H1 (cell line): ENCODE results near the gene MEFV. TPM values are rescaled to one million over a fixed set of nuclear protein-coding genes. Genes with fewer than 3 reads are reported as not detected.

ENCODE experiments used
- CTCF ChIA-PET: fragments of 300-600 bp; sonication (Branson Sonifier 250); formaldehyde crosslinking; loops from one replicate; lab custom pipeline; 2021; ENCODE audit not compliant: partially characterized antibody; lab: Charles Lee
- POLR2A ChIA-PET: fragments of 300-600 bp; sonication (Branson Sonifier 250); formaldehyde crosslinking; loops from one replicate; lab custom pipeline; 2021; ENCODE audit warnings: inconsistent platforms; ENCODE audit not compliant: partially characterized antibody; lab: Charles Lee
- DNase-seq, 2 experiments: peaks; one replicate each; pipeline versions ENCODE4 v3.0.0 to v3.0.0-alpha.2; 2010 to 2022; ENCODE audit warnings: low spot score in 2 of 2, low read depth in 1 of 2, mixed read lengths in 1 of 2
- FAIRE-seq: peaks from 2 replicates; lab custom pipeline; 2011; peaks lifted over from hg19 to GRCh38; lab: Jason Lieb, UNC
- H2AFZ ChIP-seq: 2 replicates; pipeline ENCODE4 v1.8.1; 2012; ENCODE audit warnings: low read length, inconsistent platforms
- H2AK5ac ChIP-seq: 2 replicates; pipeline ENCODE4 v1.6.1; 2013; ENCODE audit warnings: low read depth, low read length
- H2BK120ac ChIP-seq: replicated peaks from 2 replicates; pipeline ENCODE3; 2013; ENCODE audit warnings: low read depth, low read length, inconsistent platforms
- H2BK12ac ChIP-seq: 2 replicates; pipeline ENCODE4 v1.6.1; 2013; ENCODE audit warnings: low read depth, low read length
- H2BK15ac ChIP-seq: 2 replicates; pipeline ENCODE4 v1.6.1; 2013; ENCODE audit warnings: low read length
- H2BK20ac ChIP-seq: 2 replicates; pipeline ENCODE4 v1.6.1; 2013; ENCODE audit warnings: low read length
- H2BK5ac ChIP-seq: 2 replicates; pipeline ENCODE4 v1.6.1; 2013; ENCODE audit warnings: low read depth, low read length
- H3K14ac ChIP-seq: 2 replicates; pipeline ENCODE4 v1.6.1; 2013; ENCODE audit warnings: inconsistent platforms; ENCODE audit not compliant: insufficient read length
- H3K18ac ChIP-seq: 2 replicates; pipeline ENCODE4 v1.6.1; 2013; ENCODE audit warnings: low read length; ENCODE audit errors: extremely low read depth
- H3K23ac ChIP-seq: 2 replicates; pipeline ENCODE4 v1.6.1; 2013; ENCODE audit warnings: inconsistent platforms; ENCODE audit not compliant: insufficient read length
- H3K23me2 ChIP-seq: 2 replicates; pipeline ENCODE4 v1.6.1; 2013; ENCODE audit warnings: low read depth, low read length
- H3K27ac ChIP-seq: 2 replicates; pipeline ENCODE4 v1.6.1; 2011; ENCODE audit warnings: low read depth, low read length, inconsistent platforms
- H3K27me3 ChIP-seq, 4 experiments: replicated peaks in 1 of 4; 1 replicate in 1 of 4; 2 replicates in 3 of 4; pipeline versions ENCODE4 v1.6.1 to v1.8.1; 2011 to 2013; ENCODE audit warnings: low read length in 3 of 4, mild to moderate bottlenecking in 3 of 4, inconsistent platforms in 2 of 4, mixed read lengths in 2 of 4, moderate library complexity in 1 of 4; ENCODE audit not compliant: control insufficient read depth in 3 of 4, insufficient read depth in 3 of 4; ENCODE audit errors: extremely low read depth in 1 of 4
- H3K36me3 ChIP-seq, 4 experiments: 2 replicates each; pipeline versions ENCODE4 v1.6.1 to v1.8.1; 2011 to 2013; ENCODE audit warnings: mild to moderate bottlenecking in 4 of 4, low read length in 3 of 4, moderate library complexity in 2 of 4, control low read depth in 1 of 4, inconsistent platforms in 1 of 4; ENCODE audit not compliant: insufficient read depth in 4 of 4, control insufficient read depth in 2 of 4
- H3K4ac ChIP-seq: replicated peaks from 2 replicates; pipeline ENCODE3; 2013; ENCODE audit warnings: low read length, low read depth, mixed read lengths, inconsistent platforms; ENCODE audit not compliant: insufficient read length
- H3K4me1 ChIP-seq, 4 experiments: replicated peaks in 1 of 4; 1 replicate in 1 of 4; 2 replicates in 3 of 4; pipeline versions ENCODE4 v1.6.1 to v1.8.1; 2011 to 2013; ENCODE audit warnings: low read length in 3 of 4, inconsistent platforms in 2 of 4, mixed read lengths in 1 of 4; ENCODE audit not compliant: insufficient read depth in 4 of 4, control insufficient read depth in 3 of 4
- H3K4me2 ChIP-seq, 2 experiments: 2 replicates each; pipeline versions ENCODE4 v1.6.1 to v1.8.1; 2011 to 2013; ENCODE audit warnings: low read depth in 2 of 2, low read length in 2 of 2, control low read depth in 1 of 2, inconsistent platforms in 1 of 2, mild to moderate bottlenecking in 1 of 2; ENCODE audit not compliant: insufficient read depth in 1 of 2
- H3K4me3 ChIP-seq, 4 experiments: fragments of 200-600, 300-600 bp in 1 of 4; sonication (generic), shearing (Covaris generic), sonication (Bioruptor Twin) in 1 of 4; 2 replicates each; pipeline versions ENCODE4 v1.5.1 to v1.8.1; 2011 to 2016; ENCODE audit warnings: low read length in 4 of 4, low read depth in 3 of 4, control low read depth in 2 of 4, inconsistent platforms in 2 of 4, mild to moderate bottlenecking in 2 of 4, mixed read lengths in 1 of 4, moderate library complexity in 1 of 4; ENCODE audit not compliant: insufficient read depth in 2 of 4; ENCODE audit errors: extremely low read depth in 1 of 4
- H3K56ac ChIP-seq: replicated peaks from 2 replicates; pipeline ENCODE3; 2013; ENCODE audit warnings: low read depth, mild to moderate bottlenecking, mixed read lengths, low read length, inconsistent platforms; ENCODE audit not compliant: insufficient read length
- H3K79me1 ChIP-seq: 2 replicates; pipeline ENCODE4 v1.6.1; 2013; ENCODE audit warnings: low read depth, low read length, control low read depth
- H3K79me2 ChIP-seq, 2 experiments: 2 replicates each; pipeline versions ENCODE4 v1.6.1 to v1.8.1; 2012 to 2013; ENCODE audit warnings: low read length in 2 of 2, mild to moderate bottlenecking in 2 of 2, inconsistent platforms in 1 of 2; ENCODE audit not compliant: insufficient read depth in 2 of 2, control insufficient read depth in 1 of 2
- H3K9ac ChIP-seq, 4 experiments: replicated peaks in 1 of 4; 1 replicate in 1 of 4; 2 replicates in 3 of 4; pipeline versions ENCODE4 v1.6.1 to v1.8.1; 2011 to 2013; ENCODE audit warnings: low read depth in 3 of 4, low read length in 3 of 4, control low read depth in 2 of 4, mild to moderate bottlenecking in 2 of 4, moderate library complexity in 2 of 4, inconsistent platforms in 1 of 4; ENCODE audit errors: extremely low read depth in 1 of 4
- H3K9me3 ChIP-seq, 2 experiments: 2 replicates each; pipeline versions ENCODE4 v1.6.1 to v1.8.1; 2012 to 2013; ENCODE audit warnings: mild to moderate bottlenecking in 2 of 2, moderate library complexity in 2 of 2, control low read depth in 1 of 2, inconsistent platforms in 1 of 2, low read depth in 1 of 2, low read length in 1 of 2, mixed read lengths in 1 of 2; ENCODE audit not compliant: insufficient read depth in 2 of 2
- H4K20me1 ChIP-seq, 2 experiments: replicated peaks in 1 of 2; 2 replicates each; pipeline versions ENCODE3 to v1.8.1; 2011 to 2013; ENCODE audit warnings: inconsistent platforms in 2 of 2, low read length in 2 of 2, mild to moderate bottlenecking in 1 of 2; ENCODE audit not compliant: insufficient read depth in 2 of 2, control insufficient read depth in 1 of 2
- H4K5ac ChIP-seq: 2 replicates; pipeline ENCODE4 v1.6.1; 2013; ENCODE audit warnings: low read length, low read depth, mixed read lengths, inconsistent platforms; ENCODE audit not compliant: insufficient read length
- H4K8ac ChIP-seq: 2 replicates; pipeline ENCODE4 v1.8.0; 2013; ENCODE audit warnings: mild to moderate bottlenecking, moderate library complexity, low read length, inconsistent platforms; ENCODE audit not compliant: insufficient read depth; ENCODE audit errors: extremely low read depth
- H4K91ac ChIP-seq: replicated peaks from 2 replicates; pipeline ENCODE3; 2013; ENCODE audit warnings: low read length, mixed read lengths, inconsistent platforms; ENCODE audit not compliant: insufficient read length
- CBX5 ChIP-seq: fragments of 300-800, 300-1000 bp; sonication (generic); IDR thresholded peaks from 2 replicates; pipeline ENCODE4 v1.7.1; 2016; ENCODE audit warnings: antibody characterized with exemption, low read length, low read depth
- RBBP5 ChIP-seq: IDR thresholded peaks from 2 replicates; pipeline ENCODE4 v1.7.1; 2012; ENCODE audit warnings: low read depth, mild to moderate bottlenecking, inconsistent platforms, low read length, moderate library complexity, borderline replicate concordance
- RFX5 ChIP-seq: IDR thresholded peaks from 2 replicates; pipeline ENCODE4 v1.6.1; 2011; ENCODE audit warnings: low read depth, low read length, improper control_type of control experiment, borderline replicate concordance
- SIRT6 ChIP-seq: IDR thresholded peaks from one replicate; pipeline ENCODE4 v1.7.1; 2012; ENCODE audit warnings: low read length, inconsistent platforms
- SP1 ChIP-seq: IDR thresholded peaks from 2 replicates; pipeline ENCODE4 v1.6.1; 2011; ENCODE audit warnings: low read depth, low read length
- WGBS, 2 experiments: shearing (Covaris generic) in 1 of 2; methylation state at CpG; one replicate each; pipeline versions ENCODE4 v1.1.6 to v1.1.7; 2013 to 2015; ENCODE audit warnings: low lambda C conversion rate in 2 of 2, mixed read lengths in 2 of 2, inconsistent platforms in 1 of 2, low coverage in 1 of 2, missing lambda C conversion rate in 1 of 2; ENCODE audit not compliant: insufficient replicate concordance in 2 of 2, insufficient coverage in 1 of 2, insufficient read length in 1 of 2; ENCODE audit errors: extremely low coverage in 1 of 2, missing lambda C conversion rate in 1 of 2; 5-methylcytosine and 5-hydroxymethylcytosine counted together
- polyA plus RNA-seq, 7 experiments: library from polyadenylated mRNA; depleted of rRNA in 3 of 7; stranded (reverse) in 5 of 7; unstranded in 2 of 7; fragments of >200 nt in 5 of 7; fragments of 200-250 nt in 2 of 7; gene quantifications; 1 replicate in 5 of 7; 2 replicates in 1 of 7; 4 replicates in 1 of 7; pipeline versions ENCODE4 v1.2.1 to v1.2.3, GENCODE V29; 2011 to 2013; ENCODE audit warnings: missing spikeins in 2 of 7, mixed read lengths in 2 of 7
- total RNA-seq: library from RNA; stranded (reverse); fragmentation: NEBNext Ultra II Directional; extraction: Animal tissue kit (Norgen Biotek cat#: 25700); gene quantifications from 2 replicates; pipeline ENCODE4 v1.2.1, GENCODE V29; 2021

The MEFV gene
- total and polyA plus RNA-seq, 2 of the 8 experiments (the other 6 are each of a cell fraction or from before 2014, with no cell fraction given), result 0.03 TPM; not detected in 1

DNA sequence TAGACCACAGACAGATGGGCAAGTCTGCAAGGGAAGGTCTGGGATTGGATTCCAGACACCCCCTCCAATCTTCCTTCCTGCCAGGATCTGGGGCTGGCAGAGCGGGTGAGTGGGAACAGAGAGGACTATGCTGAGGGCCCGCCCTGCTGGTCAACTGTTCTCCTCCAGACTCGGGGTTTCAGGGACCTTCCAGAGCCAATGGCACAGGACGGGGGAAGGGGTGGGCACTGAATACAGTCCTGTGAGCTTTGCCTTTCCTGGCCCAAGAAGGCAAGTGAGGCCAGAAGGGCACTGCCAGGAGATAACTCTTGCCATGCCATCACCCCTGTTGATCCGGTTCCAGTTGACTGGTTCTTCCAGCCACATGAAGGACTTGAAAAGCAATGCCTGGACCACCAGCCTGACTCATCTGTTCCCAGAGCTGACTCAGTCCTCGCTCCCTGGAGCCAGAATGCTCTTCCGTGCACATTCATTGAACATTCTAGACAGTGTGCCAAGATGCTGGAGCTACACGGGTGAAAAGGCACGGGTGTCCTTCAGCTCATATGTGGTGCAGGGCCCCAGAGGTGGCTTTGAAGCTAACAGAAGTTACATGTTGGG is 533 bp upstream of the MEFV start:
- Histone ChIP-seq H3K23me2 (no peaks in the 10 kb centered on the region), H3K4me1 (no peaks in the 10 kb centered on the region), H3K4ac (no peak overlapping the region), H3K9ac (no peak overlapping the region), H3K9me3 (peaks cover 14 to 28% of the 10 kb centered on the region in 2 experiments; a peak in 3 of 4 replicates), H3K14ac (no peak overlapping the region), H2BK120ac (no peak overlapping the region), H3K27ac (no peak overlapping the region), H3K79me1 (no peaks in the 10 kb centered on the region), H3K23ac (no peak overlapping the region), H3K56ac (no peak overlapping the region), H2BK15ac (no peak overlapping the region), H2BK12ac (no peak overlapping the region), H3K4me3 (no peak overlapping the region), H4K8ac (no peak overlapping the region), H3K79me2 (no peaks in the 10 kb centered on the region), H4K5ac (no peak overlapping the region), H2BK20ac (no peak overlapping the region), H3K36me3 (no peaks in the 10 kb centered on the region), H4K91ac (no peak overlapping the region), H3K18ac (no peak overlapping the region), H2BK5ac (no peak overlapping the region), H3K27me3 (no peaks in the 10 kb centered on the region), H3K4me2 (no peak overlapping the region), H2AK5ac (no peak overlapping the region), H2AFZ (no peak overlapping the region), H4K20me1 (no peaks in the 10 kb centered on the region)
- DNase-seq (no peak), FAIRE-seq (no peak)
- CTCF ChIA-PET, result interaction anchor here (1.4 to 1.9 kb wide), 3 partner anchors 8 to 11 kb away, joined by 3 to 10 read pairs (median 6); no protein-coding TSS in a partner anchor
- TF ChIP-seq RFX5 (no peak), SP1 (no peak), SIRT6 (no peak), RBBP5 (no peak), CBX5 (no peak)
- 78% methylated on average over 9 of the region's 9 CpGs; no CpG with 5 or more reads in 1 of the 2 experiments for WGBS, 2 experiments
- POLR2A ChIA-PET, result interaction anchor here (1.4 kb wide), 1 partner anchor 27 kb away, joined by 4 read pairs; the partner anchor contains the start of gene ZNF263
